ENCODE results near the gene PCDHA3.
"Not testable (repeated sequence)": the region's sequence is repeated elsewhere in the genome, so short reads cannot be mapped to it uniquely, and the experiment has no call there.

Gene PCDHA3

DNA sequence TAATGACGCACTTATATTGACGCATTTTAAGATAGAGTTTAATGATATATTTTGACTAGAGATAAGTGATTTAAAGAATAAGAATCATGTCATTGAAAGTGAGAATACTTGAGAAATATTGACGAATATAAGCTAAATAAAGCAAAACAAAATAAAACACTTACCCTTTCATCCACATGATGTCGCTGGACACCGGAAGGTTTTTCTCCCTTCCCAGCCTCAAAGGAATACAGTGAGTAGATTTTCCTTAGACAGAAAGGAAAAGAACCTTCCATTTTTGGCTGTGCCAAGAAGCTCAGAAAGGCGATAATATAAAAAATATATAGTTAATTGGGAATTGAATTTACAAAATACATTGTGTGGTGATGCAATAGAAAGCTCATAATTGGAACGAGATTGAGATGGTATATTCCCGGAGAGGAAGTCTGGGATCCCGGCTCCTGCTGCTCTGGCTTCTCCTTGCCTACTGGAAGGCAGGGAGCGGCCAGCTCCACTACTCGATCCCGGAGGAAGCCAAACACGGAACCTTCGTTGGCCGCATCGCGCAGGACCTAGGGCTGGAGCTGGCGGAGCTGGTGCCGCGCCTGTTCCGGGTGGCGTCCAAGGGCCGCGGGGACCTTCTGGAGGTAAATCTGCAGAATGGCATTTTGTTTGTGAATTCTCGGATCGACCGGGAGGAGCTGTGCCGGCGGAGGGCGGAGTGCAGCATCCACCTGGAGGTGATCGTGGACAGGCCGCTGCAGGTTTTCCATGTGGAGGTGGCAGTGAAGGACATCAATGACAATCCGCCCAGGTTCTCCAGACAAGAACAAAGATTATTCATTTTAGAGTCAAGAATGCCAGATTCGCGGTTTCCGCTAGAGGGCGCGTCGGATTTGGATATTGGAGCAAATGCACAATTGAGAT lies 20.8 kb downstream of the PCDHA3 start, which contains the start of gene PCDHA5:
PCDHA5 (plus strand) TSS at position 239 of the 906 bp plus-strand sequence.
- DNase-seq (ENCODE audit: low spot score) = peak; percentile 42

DNA sequence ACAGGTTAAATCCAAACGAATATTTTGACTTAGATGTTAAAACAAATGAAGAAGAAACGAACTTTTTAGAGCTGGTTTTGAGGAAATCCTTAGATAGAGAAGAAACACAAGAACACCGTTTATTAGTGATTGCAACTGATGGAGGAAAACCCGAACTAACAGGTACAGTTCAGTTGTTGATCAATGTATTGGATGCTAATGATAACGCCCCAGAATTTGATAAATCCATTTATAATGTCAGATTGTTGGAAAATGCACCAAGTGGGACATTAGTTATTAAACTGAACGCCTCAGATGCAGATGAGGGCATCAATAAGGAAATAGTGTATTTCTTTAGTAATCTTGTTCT lies 21.4 kb downstream of the PCDHA3 start:
- no peak for DNase-seq (ENCODE audit: low spot score)

DNA sequence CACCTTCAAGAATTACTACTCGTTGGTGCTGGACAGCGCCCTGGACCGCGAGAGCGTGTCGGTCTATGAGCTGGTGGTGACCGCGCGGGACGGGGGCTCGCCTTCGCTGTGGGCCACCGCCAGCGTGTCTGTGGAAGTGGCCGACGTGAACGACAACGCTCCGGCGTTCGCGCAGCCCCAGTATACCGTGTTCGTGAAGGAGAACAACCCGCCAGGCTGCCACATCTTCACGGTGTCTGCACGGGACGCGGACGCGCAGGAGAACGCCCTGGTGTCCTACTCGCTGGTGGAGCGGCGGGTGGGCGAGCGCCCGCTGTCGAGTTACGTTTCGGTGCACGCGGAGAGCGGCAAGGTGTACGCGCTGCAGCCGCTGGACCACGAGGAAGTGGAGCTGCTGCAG lies 22.1 kb downstream of the PCDHA3 start:
- DNase-seq (ENCODE audit: low spot score) = not testable (repeated sequence)

- DNase-seq (ENCODE audit: low spot score) = no peak
Measured at GRCh38 chr5:140823475-140823874, 22.6 kb downstream of the PCDHA3 start.

GRCh38 chr5:140827704-140828361 lies 27.0 kb downstream of the PCDHA3 start, which contains the start of gene PCDHA6:
PCDHA6 (plus strand) TSS chr5:140827960; CDS start chr5:140828092, 132 bp downstream.
- no peak for DNase-seq (ENCODE audit: low spot score)

DNA sequence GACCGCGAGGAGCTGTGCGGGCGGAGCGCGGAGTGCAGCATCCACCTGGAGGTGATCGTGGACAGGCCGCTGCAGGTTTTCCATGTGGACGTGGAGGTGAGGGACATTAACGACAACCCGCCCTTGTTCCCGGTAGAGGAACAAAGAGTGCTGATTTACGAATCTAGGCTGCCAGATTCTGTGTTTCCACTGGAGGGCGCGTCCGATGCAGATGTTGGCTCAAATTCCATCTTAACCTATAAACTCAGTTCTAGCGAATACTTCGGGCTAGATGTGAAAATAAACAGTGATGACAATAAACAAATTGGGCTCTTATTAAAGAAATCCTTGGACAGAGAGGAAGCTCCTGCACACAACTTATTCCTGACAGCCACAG lies 27.5 kb downstream of the PCDHA3 start:
- no peak for DNase-seq (ENCODE audit: low spot score)

DNA sequence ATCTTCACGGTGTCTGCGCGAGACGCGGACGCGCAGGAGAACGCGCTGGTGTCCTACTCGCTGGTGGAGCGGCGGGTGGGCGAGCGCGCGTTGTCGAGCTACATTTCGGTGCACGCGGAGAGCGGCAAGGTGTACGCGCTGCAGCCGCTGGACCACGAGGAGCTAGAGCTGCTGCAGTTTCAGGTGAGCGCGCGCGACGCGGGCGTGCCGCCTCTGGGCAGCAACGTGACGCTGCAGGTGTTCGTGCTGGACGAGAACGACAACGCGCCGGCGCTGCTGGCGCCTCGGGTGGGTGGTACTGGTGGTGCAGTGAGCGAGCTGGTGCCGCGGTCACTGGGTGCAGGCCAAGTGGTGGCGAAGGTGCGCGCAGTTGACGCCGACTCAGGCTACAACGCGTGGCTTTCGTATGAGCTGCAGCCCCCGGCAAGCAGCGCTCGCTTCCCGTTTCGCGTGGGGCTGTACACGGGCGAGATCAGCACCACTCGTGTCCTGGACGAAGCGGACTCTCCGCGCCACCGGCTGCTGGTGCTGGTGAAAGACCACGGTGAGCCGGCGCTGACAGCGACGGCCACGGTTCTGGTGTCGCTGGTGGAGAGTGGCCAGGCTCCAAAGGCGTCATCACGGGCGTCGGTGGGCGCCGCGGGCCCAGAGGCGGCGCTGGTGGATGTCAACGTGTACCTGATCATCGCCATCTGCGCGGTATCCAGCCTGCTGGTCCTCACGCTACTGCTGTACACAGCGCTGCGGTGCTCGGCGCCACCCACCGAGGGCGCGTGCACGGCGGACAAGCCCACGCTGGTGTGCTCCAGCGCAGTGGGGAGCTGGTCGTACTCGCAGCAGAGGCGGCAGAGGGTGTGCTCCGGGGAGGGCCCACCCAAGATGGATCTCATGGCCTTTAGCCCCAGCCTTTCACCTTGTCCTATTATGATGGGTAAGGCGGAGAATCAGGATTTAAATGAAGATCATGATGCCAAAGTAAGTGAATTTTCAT lies 28.9 kb downstream of the PCDHA3 start:
- not testable (repeated sequence) for DNase-seq (ENCODE audit: low spot score)

GRCh38 chr5:140833993-140834392 lies 33.1 kb downstream of the PCDHA3 start, which contains the start of gene PCDHA7:
PCDHA7 (plus strand) TSS chr5:140834269; CDS start chr5:140834384, 115 bp downstream.
- DNase-seq (ENCODE audit: low spot score) = no peak

- not testable (repeated sequence) for DNase-seq (ENCODE audit: low spot score)
Measured at GRCh38 chr5:140834439-140835008, 33.7 kb downstream of the PCDHA3 start.

DNA sequence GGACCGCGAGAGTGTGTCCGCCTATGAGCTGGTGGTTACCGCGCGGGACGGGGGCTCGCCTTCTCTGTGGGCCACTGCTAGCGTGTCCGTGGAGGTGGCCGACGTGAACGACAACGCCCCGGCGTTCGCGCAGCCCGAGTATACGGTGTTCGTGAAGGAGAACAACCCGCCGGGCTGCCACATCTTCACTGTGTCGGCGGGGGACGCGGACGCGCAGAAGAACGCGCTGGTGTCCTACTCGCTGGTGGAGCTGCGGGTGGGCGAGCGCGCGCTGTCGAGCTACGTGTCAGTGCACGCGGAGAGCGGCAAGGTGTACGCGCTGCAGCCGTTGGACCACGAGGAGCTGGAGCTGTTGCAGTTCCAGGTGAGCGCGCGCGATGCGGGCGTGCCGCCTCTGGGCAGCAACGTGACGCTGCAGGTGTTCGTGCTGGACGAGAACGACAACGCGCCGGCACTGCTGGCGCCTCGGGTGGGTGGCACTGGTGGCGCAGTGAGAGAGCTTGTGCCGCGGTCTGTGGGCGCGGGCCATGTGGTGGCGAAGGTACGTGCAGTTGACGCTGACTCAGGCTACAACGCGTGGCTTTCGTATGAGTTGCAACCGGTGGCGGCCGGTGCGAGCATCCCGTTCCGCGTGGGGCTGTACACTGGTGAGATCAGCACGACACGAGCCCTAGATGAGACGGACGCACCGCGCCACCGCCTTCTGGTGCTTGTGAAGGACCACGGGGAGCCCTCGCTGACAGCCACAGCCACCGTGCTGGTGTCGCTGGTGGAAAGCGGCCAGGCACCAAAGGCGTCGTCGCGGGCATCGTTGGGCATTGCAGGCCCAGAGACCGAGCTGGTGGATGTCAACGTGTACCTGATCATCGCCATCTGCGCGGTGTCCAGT lies 35.0 kb downstream of the PCDHA3 start:
- no peak for DNase-seq (ENCODE audit: low spot score)

DNA sequence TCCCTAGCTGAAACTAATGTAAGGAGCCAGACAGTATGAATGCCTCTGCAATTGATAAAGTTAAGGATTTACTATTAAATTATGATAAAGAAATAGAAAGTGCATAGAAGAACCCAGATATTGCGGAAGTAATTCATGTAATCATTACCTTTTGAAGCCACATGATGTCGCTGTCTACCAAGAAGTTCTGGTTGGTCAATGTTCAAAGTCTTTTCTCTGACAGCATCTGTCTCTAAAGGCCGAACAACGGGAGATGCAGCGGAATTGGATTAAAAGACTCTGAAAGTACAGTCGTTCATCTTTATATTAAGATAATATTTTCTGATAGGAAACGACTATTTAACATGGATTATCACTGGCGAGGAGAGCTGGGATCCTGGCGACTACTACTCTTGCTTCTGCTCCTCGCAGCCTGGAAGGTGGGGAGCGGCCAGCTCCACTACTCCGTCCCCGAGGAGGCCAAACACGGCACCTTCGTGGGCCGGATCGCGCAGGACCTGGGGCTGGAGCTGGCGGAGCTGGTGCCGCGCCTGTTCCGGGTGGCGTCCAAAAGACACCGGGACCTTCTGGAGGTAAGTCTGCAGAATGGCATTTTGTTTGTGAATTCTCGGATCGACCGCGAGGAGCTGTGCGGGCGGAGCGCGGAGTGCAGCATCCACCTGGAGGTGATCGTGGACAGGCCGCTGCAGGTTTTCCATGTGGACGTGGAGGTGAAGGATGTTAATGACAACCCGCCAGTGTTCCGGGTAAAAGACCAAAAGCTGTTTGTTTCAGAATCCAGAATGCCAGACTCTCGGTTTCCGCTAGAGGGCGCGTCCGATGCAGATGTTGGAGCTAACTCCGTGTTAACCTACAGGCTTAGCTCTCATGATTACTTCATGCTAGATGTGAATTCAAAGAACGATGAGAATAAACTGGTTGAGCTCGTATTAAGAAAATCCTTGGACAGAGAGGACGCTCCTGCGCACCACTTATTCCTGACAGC lies 40.4 kb downstream of the PCDHA3 start, which contains the start of gene PCDHA8:
PCDHA8 (plus strand) TSS at position 210 of the 985 bp plus-strand sequence; CDS start at position 345, 135 bp downstream.
- DNase-seq (ENCODE audit: low spot score) = peak; percentile 36

DNA sequence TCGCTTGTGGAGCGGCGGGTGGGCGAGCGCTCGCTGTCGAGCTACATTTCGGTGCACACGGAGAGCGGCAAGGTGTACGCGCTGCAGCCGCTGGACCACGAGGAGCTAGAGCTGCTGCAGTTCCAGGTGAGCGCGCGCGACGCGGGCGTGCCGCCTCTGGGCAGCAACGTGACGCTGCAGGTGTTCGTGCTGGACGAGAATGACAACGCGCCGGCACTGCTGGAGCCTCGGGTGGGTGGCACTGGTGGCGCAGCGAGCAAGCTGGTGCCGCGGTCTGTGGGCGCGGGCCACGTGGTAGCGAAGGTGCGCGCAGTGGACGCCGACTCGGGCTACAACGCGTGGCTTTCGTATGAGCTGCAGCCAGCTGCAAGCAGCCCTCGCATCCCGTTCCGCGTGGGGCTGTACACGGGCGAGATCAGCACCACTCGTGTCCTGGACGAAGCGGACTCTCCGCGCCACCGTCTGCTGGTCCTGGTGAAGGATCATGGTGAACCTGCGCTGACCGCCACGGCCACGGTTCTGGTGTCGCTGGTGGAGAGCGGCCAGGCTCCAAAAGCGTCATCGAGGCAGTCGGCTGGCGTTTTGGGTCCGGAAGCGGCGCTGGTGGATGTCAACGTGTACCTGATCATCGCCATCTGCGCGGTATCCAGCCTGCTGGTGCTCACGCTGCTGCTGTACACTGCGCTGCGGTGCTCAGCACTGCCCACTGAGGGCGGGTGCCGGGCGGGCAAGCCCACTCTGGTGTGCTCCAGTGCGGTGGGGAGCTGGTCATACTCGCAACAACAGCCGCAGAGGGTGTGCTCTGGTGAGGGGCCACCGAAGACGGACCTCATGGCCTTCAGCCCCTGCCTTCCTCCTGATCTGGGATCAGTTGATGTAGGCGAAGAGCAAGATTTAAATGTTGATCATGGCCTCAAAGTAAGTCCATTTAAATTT lies 42.2 kb downstream of the PCDHA3 start:
- DNase-seq (ENCODE audit: low spot score) = no peak

DNA sequence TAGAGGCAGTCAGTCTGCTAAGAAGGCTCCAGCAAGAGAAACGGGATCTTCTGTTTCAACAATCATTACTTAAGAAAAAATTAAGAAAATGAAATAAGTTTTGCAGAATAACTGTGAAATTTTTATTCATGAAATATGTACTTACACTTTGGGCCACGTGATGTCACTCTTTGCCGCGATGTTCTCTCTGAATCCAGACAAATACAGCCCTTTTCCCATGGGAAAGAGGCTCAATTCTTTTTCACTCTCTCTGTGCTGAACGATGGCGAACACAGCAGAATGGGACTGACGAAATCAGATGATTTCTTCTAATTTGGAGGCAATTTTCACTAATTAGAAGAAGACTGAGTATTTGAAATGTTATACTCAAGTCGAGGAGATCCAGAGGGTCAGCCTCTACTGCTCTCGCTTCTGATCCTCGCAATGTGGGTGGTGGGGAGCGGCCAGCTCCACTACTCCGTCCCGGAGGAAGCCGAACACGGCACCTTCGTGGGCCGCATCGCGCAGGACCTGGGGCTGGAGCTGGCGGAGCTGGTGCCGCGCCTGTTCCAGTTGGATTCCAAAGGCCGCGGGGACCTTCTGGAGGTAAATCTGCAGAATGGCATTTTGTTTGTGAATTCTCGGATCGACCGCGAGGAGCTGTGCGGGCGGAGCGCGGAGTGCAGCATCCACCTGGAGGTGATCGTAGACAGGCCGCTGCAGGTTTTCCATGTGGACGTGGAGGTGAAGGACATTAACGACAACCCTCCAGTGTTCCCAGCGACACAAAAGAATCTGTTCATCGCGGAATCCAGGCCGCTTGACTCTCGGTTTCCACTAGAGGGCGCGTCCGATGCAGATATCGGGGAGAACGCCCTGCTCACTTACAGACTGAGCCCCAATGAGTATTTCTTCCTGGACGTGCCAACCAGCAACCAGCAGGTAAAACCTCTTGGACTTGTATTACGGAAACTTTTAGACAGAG lies 47.6 kb downstream of the PCDHA3 start, which contains the start of gene PCDHA9:
PCDHA9 (plus strand) TSS at position 244 of the 964 bp plus-strand sequence; CDS start at position 358, 114 bp downstream.
- DNase-seq (ENCODE audit: low spot score) = not testable (repeated sequence)

DNA sequence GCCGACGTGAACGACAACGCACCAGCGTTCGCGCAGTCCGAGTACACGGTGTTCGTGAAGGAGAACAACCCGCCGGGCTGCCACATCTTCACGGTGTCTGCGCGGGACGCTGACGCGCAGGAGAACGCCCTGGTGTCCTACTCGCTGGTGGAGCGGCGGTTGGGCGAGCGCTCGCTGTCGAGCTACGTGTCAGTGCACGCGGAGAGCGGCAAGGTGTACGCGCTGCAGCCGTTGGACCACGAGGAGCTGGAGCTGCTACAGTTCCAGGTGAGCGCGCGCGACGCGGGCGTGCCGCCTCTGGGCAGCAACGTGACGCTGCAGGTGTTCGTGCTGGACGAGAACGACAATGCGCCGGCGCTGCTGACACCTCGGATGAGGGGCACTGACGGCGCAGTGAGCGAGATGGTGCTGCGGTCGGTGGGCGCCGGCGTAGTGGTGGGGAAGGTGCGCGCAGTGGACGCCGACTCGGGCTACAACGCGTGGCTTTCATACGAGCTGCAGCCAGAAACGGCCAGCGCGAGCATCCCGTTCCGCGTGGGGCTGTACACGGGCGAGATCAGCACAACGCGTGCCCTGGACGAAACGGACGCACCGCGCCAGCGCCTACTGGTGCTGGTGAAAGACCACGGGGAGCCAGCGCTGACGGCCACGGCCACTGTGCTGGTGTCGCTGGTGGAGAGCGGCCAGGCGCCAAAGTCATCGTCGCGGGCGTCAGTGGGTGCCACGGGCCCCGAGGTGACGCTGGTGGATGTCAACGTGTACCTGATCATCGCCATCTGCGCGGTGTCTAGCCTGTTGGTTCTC lies 49.2 kb downstream of the PCDHA3 start:
- not testable (repeated sequence) for DNase-seq (ENCODE audit: low spot score)

All from COLO829 (cell line).